ENCODE data around the gene PYGO2.

PYGO2 gene

DNA sequence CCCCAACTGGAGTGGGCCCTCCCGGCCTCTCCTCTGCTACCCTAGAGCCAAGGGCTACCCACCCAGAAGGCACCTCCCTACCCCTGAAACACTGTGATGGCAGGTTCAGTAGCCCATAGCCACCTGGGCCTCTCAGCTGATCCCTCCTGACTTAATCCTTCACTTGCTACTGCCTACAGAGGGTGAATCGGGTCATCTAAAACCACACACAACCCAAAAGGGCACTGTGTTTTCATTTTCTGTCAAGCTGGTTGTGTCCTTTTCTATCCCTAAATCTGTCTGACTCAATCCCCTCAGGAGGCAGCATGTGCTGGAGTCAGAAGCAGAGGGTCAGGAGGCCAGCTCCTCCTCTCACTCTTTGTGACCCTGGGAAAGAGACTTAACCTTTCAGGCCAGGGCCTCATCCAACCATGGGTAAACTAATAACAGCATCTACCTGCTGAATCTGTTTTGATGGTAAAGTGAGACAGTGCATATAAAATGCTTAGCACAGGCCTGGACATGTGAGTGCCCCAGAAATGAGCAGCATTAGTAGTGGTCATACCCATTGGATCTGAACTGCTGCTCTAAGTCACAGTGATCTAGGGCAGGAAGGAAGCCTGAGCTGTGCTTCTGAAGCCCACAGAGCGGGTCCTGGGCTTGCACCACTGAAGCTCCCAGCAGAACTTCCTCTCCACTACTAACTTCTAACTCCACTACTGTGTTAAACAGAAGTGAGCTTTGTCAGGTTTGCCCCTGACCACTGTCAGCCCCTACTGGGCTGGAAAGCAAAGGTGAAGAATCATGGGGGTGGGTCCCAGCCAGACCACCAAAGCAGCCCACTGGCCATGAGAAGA is 36.0 kb downstream of the PYGO2 start:
- Histone ChIP-seq H3K9me3 (ENCODE audit: insufficient read depth, low read length) (no peaks in the 10 kb centered on the region), H3K27me3 (ENCODE audit: low read length) (no peaks in the 10 kb centered on the region), H3K36me3 (ENCODE audit: low read length) (peaks cover 5% of the 10 kb centered on the region; the same call in 1 of the 2 replicates), H3K4me3 (ENCODE audit: insufficient read depth, low read length, poor library complexity, severe bottlenecking) (no peak overlapping the region), H4K20me1 (ENCODE audit: low read depth, low read length) (no peaks in the 10 kb centered on the region), H2AFZ (ENCODE audit: low read depth, low read length, severe bottlenecking) (no peak overlapping the region), H3K27ac (ENCODE audit: low read depth, low read length) (no peak overlapping the region), H3F3A (ENCODE audit: insufficient read depth) (peaks cover 4% of the 10 kb centered on the region; the same call in 1 of the 2 replicates), H3K9me2 (replicated peaks; ENCODE audit: insufficient read depth, low read length) (no peaks in the 10 kb centered on the region), H3K4me2 (ENCODE audit: low read depth, low read length, poor library complexity, severe bottlenecking) (no peak overlapping the region), H3K79me2 (ENCODE audit: insufficient read depth, low read length) (no peaks in the 10 kb centered on the region), H3K9ac (ENCODE audit: low read length) (no peak overlapping the region)
- TF ChIP-seq EZH2phosphoT487 (conservative IDR thresholded peaks at IDR 0.05; ENCODE audit: low read length): no peak
- TF ChIP-seq, protein P1, sequence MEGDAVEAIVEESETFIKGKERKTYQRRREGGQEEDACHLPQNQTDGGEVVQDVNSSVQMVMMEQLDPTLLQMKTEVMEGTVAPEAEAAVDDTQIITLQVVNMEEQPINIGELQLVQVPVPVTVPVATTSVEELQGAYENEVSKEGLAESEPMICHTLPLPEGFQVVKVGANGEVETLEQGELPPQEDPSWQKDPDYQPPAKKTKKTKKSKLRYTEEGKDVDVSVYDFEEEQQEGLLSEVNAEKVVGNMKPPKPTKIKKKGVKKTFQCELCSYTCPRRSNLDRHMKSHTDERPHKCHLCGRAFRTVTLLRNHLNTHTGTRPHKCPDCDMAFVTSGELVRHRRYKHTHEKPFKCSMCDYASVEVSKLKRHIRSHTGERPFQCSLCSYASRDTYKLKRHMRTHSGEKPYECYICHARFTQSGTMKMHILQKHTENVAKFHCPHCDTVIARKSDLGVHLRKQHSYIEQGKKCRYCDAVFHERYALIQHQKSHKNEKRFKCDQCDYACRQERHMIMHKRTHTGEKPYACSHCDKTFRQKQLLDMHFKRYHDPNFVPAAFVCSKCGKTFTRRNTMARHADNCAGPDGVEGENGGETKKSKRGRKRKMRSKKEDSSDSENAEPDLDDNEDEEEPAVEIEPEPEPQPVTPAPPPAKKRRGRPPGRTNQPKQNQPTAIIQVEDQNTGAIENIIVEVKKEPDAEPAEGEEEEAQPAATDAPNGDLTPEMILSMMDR (IDR thresholded peaks at IDR 0.05; ENCODE audit: insufficient read depth, low read length, poor library complexity, severe bottlenecking): no peak

DNA sequence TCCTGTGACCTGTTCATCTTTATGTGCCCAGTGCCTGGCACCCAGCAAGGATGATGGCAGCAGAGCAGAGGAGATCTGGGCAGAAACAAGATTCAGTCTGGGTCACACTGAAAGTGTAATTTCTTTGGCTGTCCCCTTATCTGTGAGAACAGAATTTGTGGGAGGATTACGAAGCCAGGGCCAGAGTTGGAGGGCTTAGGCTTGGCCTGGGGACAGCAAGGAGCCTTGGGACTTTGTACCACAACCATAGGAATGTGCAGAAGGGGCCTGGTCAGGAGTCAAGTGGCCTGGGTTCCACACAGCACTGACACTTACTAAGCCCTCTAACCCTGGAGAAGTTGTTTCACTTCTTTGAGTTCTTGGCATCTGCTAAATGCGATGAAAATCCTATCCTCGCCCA is 37.9 kb downstream of the PYGO2 start:
- no peaks in the 10 kb centered on the region for H3K79me2 ChIP-seq (ENCODE audit: insufficient read depth, low read length)
- TF ChIP-seq EZH2phosphoT487 (conservative IDR thresholded peaks at IDR 0.05; ENCODE audit: low read length): no peak
- TF ChIP-seq, protein P1 (IDR thresholded peaks at IDR 0.05; ENCODE audit: insufficient read depth, low read length, poor library complexity, severe bottlenecking): no peak
- H3K9me3 ChIP-seq (ENCODE audit: insufficient read depth, low read length): no peaks in the 10 kb centered on the region
- H3K4me3 ChIP-seq (ENCODE audit: insufficient read depth, low read length, poor library complexity, severe bottlenecking): no peak overlapping the region
- no peak overlapping the region for H3K27ac ChIP-seq (ENCODE audit: low read depth, low read length)
- no peaks in the 10 kb centered on the region for H3K9me2 ChIP-seq (replicated peaks; ENCODE audit: insufficient read depth, low read length)
- no peaks in the 10 kb centered on the region for H3K27me3 ChIP-seq (ENCODE audit: low read length)
- no peak overlapping the region for H3K4me2 ChIP-seq (ENCODE audit: low read depth, low read length, poor library complexity, severe bottlenecking)
- H2AFZ ChIP-seq (ENCODE audit: low read depth, low read length, severe bottlenecking): no peak overlapping the region
- H4K20me1 ChIP-seq (ENCODE audit: low read depth, low read length): no peaks in the 10 kb centered on the region
- H3K9ac ChIP-seq (ENCODE audit: low read length): no peak overlapping the region
- peaks cover 5% of the 10 kb centered on the region; the same call in 1 of the 2 replicates for H3K36me3 ChIP-seq (ENCODE audit: low read length)
- peaks cover 4% of the 10 kb centered on the region; the same call in 1 of the 2 replicates for H3F3A ChIP-seq (ENCODE audit: insufficient read depth)

DNA sequence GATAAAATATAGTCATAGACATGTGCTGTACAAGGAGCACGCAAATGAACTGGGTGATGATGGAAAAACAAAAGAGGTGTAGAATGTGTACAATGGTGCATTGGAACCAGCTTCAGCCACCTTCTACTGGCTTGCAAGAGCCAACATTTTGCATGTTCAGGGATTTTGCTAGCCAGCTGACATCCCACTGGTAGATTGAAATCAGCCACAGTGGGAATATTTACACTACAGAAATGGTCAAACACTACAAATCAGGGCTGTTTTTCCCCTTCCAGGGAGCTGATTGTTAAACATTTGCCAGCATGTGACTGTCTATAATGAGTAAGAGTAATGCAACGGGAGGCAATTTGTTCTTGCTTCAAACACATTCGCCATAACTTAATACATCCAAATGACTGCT is 48.3 kb downstream of the PYGO2 start:
- H3K9me2 ChIP-seq (replicated peaks; ENCODE audit: insufficient read depth, low read length): no peaks in the 10 kb centered on the region
- no peak for TF ChIP-seq EZH2phosphoT487 (conservative IDR thresholded peaks at IDR 0.05; ENCODE audit: low read length)
- TF ChIP-seq, protein P1 (IDR thresholded peaks at IDR 0.05; ENCODE audit: insufficient read depth, low read length, poor library complexity, severe bottlenecking): no peak
- H4K20me1 ChIP-seq (ENCODE audit: low read depth, low read length): no peaks in the 10 kb centered on the region
- H2AFZ ChIP-seq (ENCODE audit: low read depth, low read length, severe bottlenecking): no peak overlapping the region
- no peak overlapping the region for H3K4me2 ChIP-seq (ENCODE audit: low read depth, low read length, poor library complexity, severe bottlenecking)
- H3K9me3 ChIP-seq (ENCODE audit: insufficient read depth, low read length): peaks cover 7% of the 10 kb centered on the region; the same call in 1 of the 2 replicates
- no peak overlapping the region for H3K27ac ChIP-seq (ENCODE audit: low read depth, low read length)
- no peak overlapping the region for H3K9ac ChIP-seq (ENCODE audit: low read length)
- H3K36me3 ChIP-seq (ENCODE audit: low read length): no peaks in the 10 kb centered on the region
- no peaks in the 10 kb centered on the region for H3F3A ChIP-seq (ENCODE audit: insufficient read depth)
- no peak overlapping the region for H3K4me3 ChIP-seq (ENCODE audit: insufficient read depth, low read length, poor library complexity, severe bottlenecking)
- H3K27me3 ChIP-seq (ENCODE audit: low read length): no peaks in the 10 kb centered on the region
- no peaks in the 10 kb centered on the region for H3K79me2 ChIP-seq (ENCODE audit: insufficient read depth, low read length)
